ENCODE measurements around the gene BCL2A1.
"Not testable (repeated sequence)": the region's sequence is repeated elsewhere in the genome, so short reads cannot be mapped to it uniquely, and the experiment has no call there.

Gene BCL2A1

DNA sequence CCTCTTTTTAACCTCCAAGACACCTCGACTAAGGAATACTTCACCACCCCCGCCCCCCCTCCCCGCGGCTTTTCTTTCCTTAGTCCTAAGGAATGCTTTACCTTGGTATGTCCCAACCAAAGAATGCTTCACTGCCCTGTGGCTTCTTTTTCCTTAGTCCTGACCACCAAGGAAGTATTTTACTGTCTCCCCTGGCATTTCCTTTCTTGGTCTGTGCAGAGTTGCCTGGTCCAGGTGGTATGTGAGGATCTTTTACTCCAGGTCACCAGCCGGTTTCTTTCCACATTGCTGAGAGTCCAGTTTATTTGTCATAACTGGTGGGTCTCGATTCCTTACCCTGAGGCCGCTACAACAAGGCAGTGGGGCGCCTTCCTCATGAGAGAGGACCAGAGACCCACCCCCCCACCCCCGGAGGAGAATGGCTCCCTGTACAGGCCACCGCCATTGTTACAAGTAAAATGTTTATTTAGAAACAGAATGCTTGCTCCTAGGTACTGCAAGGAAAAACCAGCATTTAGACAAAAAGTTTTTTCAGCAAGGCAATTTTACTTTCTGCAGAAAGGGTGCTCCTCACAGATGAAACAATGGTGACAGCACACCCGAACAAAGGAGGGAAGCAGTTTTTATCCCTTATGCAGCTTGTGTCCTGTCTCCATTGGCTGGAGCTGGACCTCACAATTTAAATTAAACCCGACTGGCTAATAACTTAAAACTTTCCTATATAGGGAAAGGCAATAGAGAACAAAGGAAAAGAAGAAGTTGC is 51.1 kb downstream of the BCL2A1 start:
- DNase-seq = no peak

DNA sequence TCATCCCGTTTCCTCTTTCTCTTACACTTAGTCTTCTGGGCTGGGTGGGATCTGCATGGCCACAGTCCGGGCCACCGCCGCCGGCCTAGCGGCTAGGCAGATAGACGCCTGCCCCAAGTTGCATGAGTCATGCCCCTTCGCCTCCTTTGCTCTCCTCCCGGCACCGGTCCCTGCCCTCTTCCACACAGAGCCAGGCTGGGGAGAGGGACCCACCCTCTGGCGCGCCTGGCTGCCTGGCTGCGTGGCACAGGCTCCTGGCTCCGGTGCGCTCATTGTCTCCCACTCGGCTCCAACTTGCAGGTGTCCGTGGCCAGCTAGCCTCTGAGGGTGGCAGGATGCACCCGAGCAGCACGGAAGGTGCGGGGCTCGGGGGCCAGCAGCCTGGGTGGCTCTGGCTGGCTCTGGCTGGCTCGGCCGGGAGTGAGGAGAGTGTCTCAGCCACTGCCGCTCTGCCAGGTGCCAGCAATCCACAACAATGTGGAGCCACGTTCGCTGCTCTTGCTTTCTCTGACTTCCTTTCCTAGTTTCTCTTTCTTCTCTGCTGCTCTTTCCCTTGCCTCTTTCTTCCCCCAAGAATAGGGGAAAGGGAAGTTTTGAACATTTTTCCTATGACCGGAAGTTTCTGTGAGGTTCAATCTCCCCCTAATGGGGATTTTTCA is 51.8 kb downstream of the BCL2A1 start:
- no peak for DNase-seq

DNA sequence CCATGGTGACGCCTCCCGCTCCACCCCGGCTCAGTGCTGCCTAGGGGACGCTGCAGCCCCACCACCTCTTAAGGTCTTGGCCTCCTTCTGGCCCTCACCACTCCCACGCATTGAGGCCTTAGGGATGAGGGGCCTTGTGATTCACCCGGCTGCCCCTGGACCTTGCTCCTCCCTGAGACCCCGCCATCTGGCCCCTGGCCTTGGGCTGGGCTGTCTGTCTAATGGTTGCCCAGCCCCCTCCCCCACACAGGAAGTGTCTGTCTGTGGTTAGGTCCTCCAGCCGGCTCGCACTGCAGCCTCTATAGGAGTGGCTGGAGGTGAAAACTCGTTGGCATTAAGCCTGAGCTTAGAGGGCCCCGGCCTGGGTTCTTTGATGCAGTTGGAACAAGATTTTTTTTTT is 52.7 kb downstream of the BCL2A1 start:
- no peak for DNase-seq

DNA sequence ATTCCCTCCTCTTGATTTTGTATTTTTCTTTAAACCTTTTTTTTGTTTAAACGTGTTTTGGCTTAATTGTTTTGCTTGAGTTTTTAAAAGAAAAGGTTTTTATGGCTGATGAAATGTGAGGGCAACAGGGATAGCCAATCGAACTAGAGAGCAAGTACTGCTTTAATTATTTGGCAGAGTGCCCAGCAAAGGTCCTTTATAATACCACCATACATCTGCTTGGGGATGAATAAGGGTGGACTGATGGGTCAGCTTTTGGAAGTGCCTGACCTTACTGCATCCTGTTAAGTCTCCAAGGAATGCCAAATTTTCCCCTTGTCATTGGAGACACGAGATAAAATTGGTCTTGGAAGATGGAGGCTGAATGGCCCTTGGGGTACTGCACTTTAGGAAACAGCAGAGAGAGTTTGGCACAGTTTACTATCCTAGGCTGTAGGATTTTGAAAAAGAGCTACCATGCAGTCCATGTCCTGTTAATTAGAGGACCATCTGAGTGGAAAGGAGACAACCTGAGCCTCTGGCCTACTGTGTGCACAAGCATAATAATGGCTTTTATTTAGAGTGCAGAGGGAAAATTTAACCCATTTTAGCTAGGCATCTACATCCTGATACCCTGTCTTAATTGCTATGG is 54.4 kb downstream of the BCL2A1 start:
- no peak for DNase-seq

DNA sequence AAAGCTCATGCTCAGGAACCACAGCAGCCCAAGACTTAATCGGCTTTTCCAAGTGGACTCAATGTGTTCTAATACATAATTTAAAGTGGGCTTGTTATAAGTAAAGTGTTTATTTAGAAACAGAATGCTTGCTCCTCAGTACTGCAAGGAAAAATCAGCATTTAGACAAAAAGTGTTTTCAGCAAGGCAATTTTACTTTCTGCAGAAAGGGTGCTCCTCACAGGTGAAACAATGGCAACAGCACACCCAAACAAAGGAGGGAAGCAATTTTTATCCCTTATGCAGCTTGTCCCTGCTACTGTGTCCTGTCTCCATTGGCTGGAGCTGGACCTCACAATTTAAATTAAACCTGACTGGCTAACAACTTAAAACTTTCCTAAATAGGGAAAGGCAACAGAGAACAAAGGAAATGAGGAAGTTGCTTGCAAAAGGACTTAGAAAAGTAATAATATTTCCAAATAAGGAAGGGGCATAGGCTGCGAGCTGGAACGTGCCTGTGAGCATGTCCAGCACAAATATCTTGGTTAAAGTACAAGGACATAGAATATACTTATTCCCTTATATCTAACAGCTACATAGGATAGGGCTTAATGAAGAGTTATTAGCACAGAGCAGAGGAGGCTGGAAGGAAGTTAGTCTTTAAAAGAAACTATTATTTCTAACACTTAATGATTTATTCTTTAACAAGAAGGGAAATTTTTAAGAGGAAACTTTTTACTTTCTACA is 55.1 kb downstream of the BCL2A1 start:
- DNase-seq = not testable (repeated sequence)

DNA sequence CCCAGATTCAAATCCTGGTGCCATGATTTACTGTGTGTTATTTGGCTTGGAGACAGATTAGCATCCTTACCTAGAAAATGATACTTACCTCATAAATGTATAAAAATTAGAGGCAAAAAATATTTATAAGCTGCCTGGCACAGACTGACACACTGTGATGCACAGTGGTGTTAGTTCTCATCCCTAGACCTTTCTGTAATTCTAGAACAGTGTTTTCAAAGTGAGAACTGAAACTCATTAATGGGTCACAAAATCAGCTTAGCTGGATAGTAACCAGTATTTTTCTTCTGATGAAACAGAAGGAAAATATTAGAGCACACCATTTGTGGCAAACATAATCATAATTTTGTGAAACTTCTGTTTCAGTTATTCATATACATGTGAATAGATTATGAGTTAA is 56.3 kb downstream of the BCL2A1 start:
- no peak for DNase-seq

All from effector CD4-positive, alpha-beta T cell (primary cell).